HepG2 (cell line): ENCODE measurements around the gene SSH3. TPM values are rescaled to one million over a fixed set of nuclear protein-coding genes. Genes with fewer than 3 reads are reported as not detected.

ENCODE experiments used
- ATAD3A ChIP-seq: sonication (generic); formaldehyde crosslinking; IDR thresholded peaks from 2 replicates; pipeline ENCODE4 v1.4.0; 2020; ENCODE audit warnings: missing genetic modification reagents
- ATF7 ChIP-seq, 2 experiments: fragments of 450-650 bp in 1 of 2; sonication (generic) in 1 of 2; formaldehyde crosslinking in 1 of 2; IDR thresholded peaks; 2 replicates each; pipeline versions ENCODE4 v1.4.0 to v1.6.1; 2016 to 2020; ENCODE audit warnings: antibody characterized with exemption in 1 of 2, mild to moderate bottlenecking in 1 of 2, missing genetic modification reagents in 1 of 2
- IKZF4 ChIP-seq: sonication (generic); formaldehyde crosslinking; IDR thresholded peaks from 2 replicates; pipeline ENCODE4 v1.5.1; 2020; ENCODE audit warnings: borderline replicate concordance, mild to moderate bottlenecking, low read depth, missing genetic modification reagents; ENCODE audit errors: not compliant biosample characterization
- KAT2B ChIP-seq: fragments of 150-350 bp; IDR thresholded peaks from 2 replicates; pipeline ENCODE4 v1.6.1; 2014; ENCODE audit warnings: low read depth, low read length, borderline replicate concordance
- MED8 ChIP-seq: sonication (generic); formaldehyde crosslinking; IDR thresholded peaks from 2 replicates; pipeline ENCODE4 v1.8.1; 2023; ENCODE audit warnings: mild to moderate bottlenecking, missing genetic modification reagents; ENCODE audit not compliant: insufficient replicate concordance
- MIER3 ChIP-seq: IDR thresholded peaks from 2 replicates; pipeline ENCODE4 v1.6.1; 2016; ENCODE audit warnings: missing compliant biosample characterization, borderline replicate concordance
- NR2F2 ChIP-seq: IDR thresholded peaks from 2 replicates; pipeline ENCODE4 v1.6.1; 2012; ENCODE audit warnings: low read depth, inconsistent platforms, borderline replicate concordance
- POLR2AphosphoS5 ChIP-seq: IDR thresholded peaks from 2 replicates; pipeline ENCODE4 v1.6.1; 2012; ENCODE audit warnings: low read depth, low read length
- PRMT3 ChIP-seq: sonication (generic); formaldehyde crosslinking; IDR thresholded peaks from 2 replicates; pipeline ENCODE4 v1.8.1; 2022; ENCODE audit warnings: low read depth, mild to moderate bottlenecking, moderate library complexity, missing genetic modification reagents, borderline replicate concordance
- RAD21 ChIP-seq: fragments of 450-650 bp; formaldehyde crosslinking; IDR thresholded peaks from 2 replicates; pipeline ENCODE4 v1.5.0; 2020; ENCODE audit warnings: mild to moderate bottlenecking
- SIN3B ChIP-seq: fragments of 150-350 bp; IDR thresholded peaks from 2 replicates; pipeline ENCODE4 v1.6.1; 2014; ENCODE audit warnings: low read length
- SMAD1 ChIP-seq: sonication (generic); formaldehyde crosslinking; IDR thresholded peaks from 2 replicates; pipeline ENCODE4 v1.4.0; 2020; ENCODE audit warnings: missing genetic modification reagents, low read depth, mild to moderate bottlenecking, borderline replicate concordance
- SMARCC2 ChIP-seq: fragments of 450-650 bp; IDR thresholded peaks from 2 replicates; pipeline ENCODE4 v1.6.1; 2017; ENCODE audit warnings: antibody characterized with exemption, mild to moderate bottlenecking
- ZNF317 ChIP-seq: sonication (generic); formaldehyde crosslinking; IDR thresholded peaks from 2 replicates; pipeline ENCODE4 v1.5.0; 2020; ENCODE audit warnings: mild to moderate bottlenecking, missing genetic modification reagents
- ZNF501 ChIP-seq: sonication (generic); formaldehyde crosslinking; IDR thresholded peaks from 2 replicates; pipeline ENCODE4 v1.5.1; 2020; ENCODE audit warnings: mild to moderate bottlenecking, moderate library complexity, missing genetic modification reagents
- ZNF674 ChIP-seq: sonication (generic); formaldehyde crosslinking; IDR thresholded peaks from 2 replicates; pipeline ENCODE4 v1.5.0; 2020; ENCODE audit warnings: low read depth, mild to moderate bottlenecking, missing genetic modification reagents
- ZNF768 ChIP-seq: sonication (generic); formaldehyde crosslinking; IDR thresholded peaks from 2 replicates; pipeline ENCODE4 v1.4.0; 2020; ENCODE audit warnings: missing genetic modification reagents
- ZNF792 ChIP-seq: IDR thresholded peaks from 2 replicates; pipeline ENCODE4 v1.6.1; 2016
- polyA plus RNA-seq, 8 experiments: library from polyadenylated mRNA; depleted of rRNA in 3 of 8; stranded (reverse) in 7 of 8; unstranded in 1 of 8; fragments of >200 nt; fragmentation: Illumina TruSeq in 4 of 8; extraction: Trizol in 4 of 8; gene quantifications; 2 replicates each; pipeline versions ENCODE4 v1.2.1 to v1.2.3, GENCODE V29; 2011 to 2016; ENCODE audit warnings: low read depth in 4 of 8, missing spikeins in 1 of 8, mixed read lengths in 1 of 8; ENCODE audit not compliant: insufficient read depth in 1 of 8
- total RNA-seq, 5 experiments: library from RNA; depleted of rRNA; stranded (reverse); fragments of >200 nt; fragmentation: Illumina TruSeq; extraction: Trizol; gene quantifications; 2 replicates each; pipeline ENCODE4 v1.2.3, GENCODE V29; 2016; ENCODE audit warnings: low read depth in 1 of 5
- TF ChIP-seq, protein P1 (sequence below): sonication (generic); formaldehyde crosslinking; IDR thresholded peaks from 2 replicates; pipeline ENCODE4 v1.5.0; 2020; ENCODE audit warnings: missing genetic modification reagents, mild to moderate bottlenecking, borderline replicate concordance
- TF ChIP-seq, protein P2 (sequence below): sonication (generic); formaldehyde crosslinking; IDR thresholded peaks from 2 replicates; pipeline ENCODE4 v1.4.0; 2020; ENCODE audit warnings: missing genetic modification reagents
- TF ChIP-seq, protein P3 (sequence below): IDR thresholded peaks from 2 replicates; pipeline ENCODE4 v1.6.1; 2016; ENCODE audit warnings: missing biosample characterization, missing genetic modification reagents, low read depth

Gene SSH3
- total and polyA plus RNA-seq, 2 of the 13 experiments (the other 11 are each of a cell fraction or from before 2014, with no cell fraction given) = 12.4 to 18.8 TPM

DNA sequence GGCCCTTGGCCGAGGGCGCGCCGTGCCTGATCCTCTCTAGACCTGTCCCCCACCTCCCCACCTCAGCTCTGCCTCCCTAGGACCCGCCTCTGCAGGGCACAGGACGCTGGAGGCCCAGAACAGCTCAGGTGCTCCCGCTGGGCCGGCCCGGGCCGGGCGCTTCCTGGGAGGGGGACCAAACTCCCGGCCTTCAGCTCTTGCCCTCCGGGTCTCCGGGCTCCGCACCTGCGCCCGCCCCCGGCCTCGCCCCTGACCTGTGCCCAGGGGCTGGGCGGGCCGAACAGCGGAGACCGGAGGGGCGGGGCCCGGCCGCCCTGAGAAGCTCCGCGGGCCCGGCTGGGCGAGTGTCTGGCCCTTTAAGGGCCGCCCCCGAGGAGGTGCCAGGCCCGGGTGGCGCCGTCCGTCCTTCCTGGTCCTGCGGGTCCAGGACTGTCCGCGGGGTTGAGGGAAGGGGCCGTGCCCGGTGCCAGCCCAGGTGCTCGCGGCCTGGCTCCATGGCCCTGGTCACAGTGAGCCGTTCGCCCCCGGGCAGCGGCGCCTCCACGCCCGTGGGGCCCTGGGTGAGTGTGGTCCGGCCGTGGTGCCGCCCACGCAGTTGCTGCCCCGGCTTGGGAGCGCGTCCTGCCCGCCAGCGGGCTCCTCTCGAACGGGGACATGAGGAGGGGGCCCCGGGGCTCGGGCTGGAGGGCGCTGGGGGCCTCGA is at the start of gene SSH3 (continued):
- TF ChIP-seq, protein P1, sequence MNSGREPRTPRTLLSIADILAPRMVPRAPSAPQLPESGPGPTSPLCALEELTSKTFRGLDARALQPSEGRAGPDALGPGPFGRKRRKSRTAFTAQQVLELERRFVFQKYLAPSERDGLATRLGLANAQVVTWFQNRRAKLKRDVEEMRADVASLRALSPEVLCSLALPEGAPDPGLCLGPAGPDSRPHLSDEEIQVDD (CRISPR knock-in tag) = no peak; the same call in 1 of the 2 replicates
- TF ChIP-seq RAD21 (no peak; the same call in 1 of the 2 replicates), ZNF501 (CRISPR knock-in tag) (peak; percentile 65; the same call in 1 of the 2 replicates), ZNF792 (CRISPR knock-in tag) (no peak), SMARCC2 (no peak), POLR2AphosphoS5 (0 out of 2 replicates have a peak, but pooled peaks have one; percentile 26), ZNF674 (CRISPR knock-in tag) (no peak), PRMT3 (no peak), MED8 (CRISPR knock-in tag) (peak; percentile 15), IKZF4 (CRISPR knock-in tag) (no peak), ATAD3A (CRISPR knock-in tag) (no peak), ZNF768 (CRISPR knock-in tag) (peak; percentile 5), SIN3B (no peak), NR2F2 (no peak), KAT2B (no peak), ATF7 (IDR thresholded peaks at IDR 0.05) (no peak), ATF7 (CRISPR knock-in tag; IDR thresholded peaks at IDR 0.05) (no peak; the same call in 1 of the 2 replicates), SMAD1 (CRISPR knock-in tag) (no peak), ZNF317 (CRISPR knock-in tag) (no peak), MIER3 (CRISPR knock-in tag) (no peak)
- TF ChIP-seq, protein P2, sequence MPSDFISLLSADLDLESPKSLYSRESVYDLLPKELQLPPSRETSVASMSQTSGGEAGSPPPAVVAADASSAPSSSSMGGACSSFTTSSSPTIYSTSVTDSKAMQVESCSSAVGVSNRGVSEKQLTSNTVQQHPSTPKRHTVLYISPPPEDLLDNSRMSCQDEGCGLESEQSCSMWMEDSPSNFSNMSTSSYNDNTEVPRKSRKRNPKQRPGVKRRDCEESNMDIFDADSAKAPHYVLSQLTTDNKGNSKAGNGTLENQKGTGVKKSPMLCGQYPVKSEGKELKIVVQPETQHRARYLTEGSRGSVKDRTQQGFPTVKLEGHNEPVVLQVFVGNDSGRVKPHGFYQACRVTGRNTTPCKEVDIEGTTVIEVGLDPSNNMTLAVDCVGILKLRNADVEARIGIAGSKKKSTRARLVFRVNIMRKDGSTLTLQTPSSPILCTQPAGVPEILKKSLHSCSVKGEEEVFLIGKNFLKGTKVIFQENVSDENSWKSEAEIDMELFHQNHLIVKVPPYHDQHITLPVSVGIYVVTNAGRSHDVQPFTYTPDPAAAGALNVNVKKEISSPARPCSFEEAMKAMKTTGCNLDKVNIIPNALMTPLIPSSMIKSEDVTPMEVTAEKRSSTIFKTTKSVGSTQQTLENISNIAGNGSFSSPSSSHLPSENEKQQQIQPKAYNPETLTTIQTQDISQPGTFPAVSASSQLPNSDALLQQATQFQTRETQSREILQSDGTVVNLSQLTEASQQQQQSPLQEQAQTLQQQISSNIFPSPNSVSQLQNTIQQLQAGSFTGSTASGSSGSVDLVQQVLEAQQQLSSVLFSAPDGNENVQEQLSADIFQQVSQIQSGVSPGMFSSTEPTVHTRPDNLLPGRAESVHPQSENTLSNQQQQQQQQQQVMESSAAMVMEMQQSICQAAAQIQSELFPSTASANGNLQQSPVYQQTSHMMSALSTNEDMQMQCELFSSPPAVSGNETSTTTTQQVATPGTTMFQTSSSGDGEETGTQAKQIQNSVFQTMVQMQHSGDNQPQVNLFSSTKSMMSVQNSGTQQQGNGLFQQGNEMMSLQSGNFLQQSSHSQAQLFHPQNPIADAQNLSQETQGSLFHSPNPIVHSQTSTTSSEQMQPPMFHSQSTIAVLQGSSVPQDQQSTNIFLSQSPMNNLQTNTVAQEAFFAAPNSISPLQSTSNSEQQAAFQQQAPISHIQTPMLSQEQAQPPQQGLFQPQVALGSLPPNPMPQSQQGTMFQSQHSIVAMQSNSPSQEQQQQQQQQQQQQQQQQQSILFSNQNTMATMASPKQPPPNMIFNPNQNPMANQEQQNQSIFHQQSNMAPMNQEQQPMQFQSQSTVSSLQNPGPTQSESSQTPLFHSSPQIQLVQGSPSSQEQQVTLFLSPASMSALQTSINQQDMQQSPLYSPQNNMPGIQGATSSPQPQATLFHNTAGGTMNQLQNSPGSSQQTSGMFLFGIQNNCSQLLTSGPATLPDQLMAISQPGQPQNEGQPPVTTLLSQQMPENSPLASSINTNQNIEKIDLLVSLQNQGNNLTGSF (CRISPR knock-in tag) = no peak
- TF ChIP-seq, protein P3, sequence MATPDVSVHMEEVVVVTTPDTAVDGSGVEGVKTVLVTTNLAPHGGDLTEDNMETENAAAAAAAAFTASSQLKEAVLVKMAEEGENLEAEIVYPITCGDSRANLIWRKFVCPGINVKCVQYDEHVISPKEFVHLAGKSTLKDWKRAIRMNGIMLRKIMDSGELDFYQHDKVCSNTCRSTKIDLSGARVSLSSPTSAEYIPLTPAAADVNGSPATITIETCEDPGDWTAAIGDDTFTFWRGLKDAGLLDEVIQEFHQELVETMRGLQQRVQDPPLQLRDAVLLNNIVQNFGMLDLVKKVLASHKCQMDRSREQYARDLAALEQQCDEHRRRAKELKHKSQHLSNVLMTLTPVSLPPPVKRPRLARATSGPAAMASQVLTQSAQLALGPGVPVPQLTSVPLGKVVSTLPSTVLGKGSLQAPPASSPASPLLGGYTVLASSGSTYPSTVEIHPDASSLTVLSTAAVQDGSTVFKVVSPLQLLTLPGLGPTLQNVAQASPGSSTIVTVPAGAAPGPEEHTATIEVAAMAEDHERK (CRISPR knock-in tag) = no peak
